HepG2 (cell line): Measurements from ENCODE around the gene STMN1. TPM values are rescaled to one million over a fixed set of nuclear protein-coding genes. Genes with fewer than 3 reads are reported as not detected.
A peak's percentile ranks its signal among the peaks of the same experiment; 100 is the strongest.

ENCODE experiments used
- ATAC-seq: fragments of 200-7000 bp; cut with Tn5 transposase; 3 replicates; pipeline ENCODE4 v1.9.1; 2020; ENCODE audit warnings: mild to moderate bottlenecking, moderate library complexity
- BruUV-seq: library from RNA; stranded (reverse); fragments of 400-500 nt; replicated peaks from 2 replicates; lab custom pipeline; 2021; lab: Mats Ljungman, UMichigan
- CTCF ChIA-PET: fragments of 300-600 bp; formaldehyde crosslinking; extraction: SDS; loops from one replicate; lab custom pipeline; 2021; ENCODE audit warnings: low total read pairs, inconsistent platforms, low intra/inter-chr PET ratio; lab: Yijun Ruan, JAX
- POLR2A ChIA-PET: fragments of 350-600 bp; sonication (Branson Sonifier 250); formaldehyde crosslinking; loops from one replicate; lab custom pipeline; 2020; ENCODE audit warnings: antibody characterized with exemption, inconsistent platforms; lab: Yijun Ruan, JAX
- DNase-seq: peaks from one replicate; pipeline ENCODE4 v3.0.0-alpha.2; 2015; ENCODE audit warnings: low spot score
- FAIRE-seq: peaks from 3 replicates; lab custom pipeline; 2011; peaks lifted over from hg19 to GRCh38; lab: Jason Lieb, UNC
- H2AFZ ChIP-seq: one replicate; pipeline ENCODE4 v1.6.1; 2011; ENCODE audit warnings: low read length, inconsistent platforms
- H3K27ac ChIP-seq: fragments of 300-600 bp; 3 replicates; pipeline ENCODE4 v1.8.0; 2011; ENCODE audit warnings: mixed run types, mild to moderate bottlenecking, mixed read lengths, low read length, inconsistent platforms; ENCODE audit not compliant: insufficient read depth; ENCODE audit errors: extremely low read length
- H3K27me3 ChIP-seq, 2 experiments: fragments of 200-600 bp in 1 of 2; 2 replicates in 1 of 2; 3 replicates in 1 of 2; pipeline versions ENCODE4 v1.6.0 to v1.8.0; 2011; ENCODE audit warnings: low read length in 2 of 2, mild to moderate bottlenecking in 2 of 2, moderate library complexity in 2 of 2, inconsistent platforms in 1 of 2; ENCODE audit not compliant: insufficient read depth in 2 of 2, control insufficient read depth in 1 of 2
- H3K36me3 ChIP-seq, 2 experiments: fragments of 200-600 bp in 1 of 2; replicated peaks in 1 of 2; 2 replicates in 1 of 2; 3 replicates in 1 of 2; pipeline versions ENCODE4 v1.5.1 to v1.8.0; 2011; ENCODE audit warnings: low read length in 2 of 2, inconsistent platforms in 1 of 2; ENCODE audit not compliant: insufficient read depth in 2 of 2, control insufficient read depth in 1 of 2
- H3K4me1 ChIP-seq: 2 replicates; pipeline ENCODE4 v1.5.1; 2012; ENCODE audit warnings: low read length, inconsistent platforms; ENCODE audit not compliant: insufficient read depth
- H3K4me2 ChIP-seq: 2 replicates; pipeline ENCODE4 v1.6.0; 2011; ENCODE audit warnings: low read depth, low read length, inconsistent platforms
- H3K4me3 ChIP-seq, 3 experiments: fragments of 200-600 bp in 1 of 3; sonication (generic), shearing (Covaris generic) in 1 of 3; replicated peaks in 1 of 3; 2 replicates each; pipeline ENCODE4 v1.5.1; 2011 to 2016; ENCODE audit warnings: low read length in 3 of 3, inconsistent platforms in 2 of 3, low read depth in 2 of 3, mild to moderate bottlenecking in 2 of 3, control low read depth in 1 of 3, mixed read lengths in 1 of 3; ENCODE audit not compliant: insufficient read depth in 1 of 3
- H3K79me2 ChIP-seq: one replicate; pipeline ENCODE4 v1.6.1; 2011; ENCODE audit warnings: low read length, inconsistent platforms; ENCODE audit not compliant: insufficient read depth
- H3K9ac ChIP-seq: 2 replicates; pipeline ENCODE4 v1.6.0; 2011; ENCODE audit warnings: mild to moderate bottlenecking, low read depth, low read length, inconsistent platforms; ENCODE audit not compliant: insufficient read depth
- H3K9me3 ChIP-seq: 2 replicates; pipeline ENCODE4 v1.5.1; 2012; ENCODE audit warnings: mild to moderate bottlenecking, low read length
- H4K20me1 ChIP-seq: 2 replicates; pipeline ENCODE4 v1.6.0; 2011; ENCODE audit warnings: inconsistent platforms, mild to moderate bottlenecking, low read length, moderate library complexity; ENCODE audit not compliant: insufficient read depth
- CEBPG ChIP-seq: IDR thresholded peaks from 2 replicates; pipeline ENCODE4 v1.6.1; 2016
- DDIT3 ChIP-seq: sonication (generic); formaldehyde crosslinking; IDR thresholded peaks from 2 replicates; pipeline ENCODE4 v1.4.0; 2020; ENCODE audit warnings: mild to moderate bottlenecking, missing genetic modification reagents
- IKZF4 ChIP-seq: sonication (generic); formaldehyde crosslinking; IDR thresholded peaks from 2 replicates; pipeline ENCODE4 v1.5.1; 2020; ENCODE audit warnings: borderline replicate concordance, mild to moderate bottlenecking, low read depth, missing genetic modification reagents; ENCODE audit errors: not compliant biosample characterization
- KLF9 ChIP-seq: IDR thresholded peaks from 2 replicates; pipeline ENCODE4 v1.6.1; 2016; ENCODE audit warnings: low read depth
- ZNF546 ChIP-seq: sonication (generic); formaldehyde crosslinking; conservative IDR thresholded peaks from 2 replicates; pipeline ENCODE4 v1.8.1; 2023; ENCODE audit warnings: mild to moderate bottlenecking, missing genetic modification reagents
- ZNF687 ChIP-seq: sonication (generic); formaldehyde crosslinking; IDR thresholded peaks from 2 replicates; pipeline ENCODE4 v1.5.1; 2020; ENCODE audit warnings: mild to moderate bottlenecking, missing genetic modification reagents, moderate library complexity
- WGBS: methylation state at CpG from one replicate; pipeline ENCODE4 v1.1.6; 2017; ENCODE audit warnings: low lambda C conversion rate; 5-methylcytosine and 5-hydroxymethylcytosine counted together
- in situ Hi-C: cut with HindIII; loops from 2 replicates; pipeline ENCODE4 v1.10.0; 2017; ENCODE audit warnings: low pct_unique_long_range_greater_than_20kb; ENCODE audit not compliant: extremely low pct_ligation_motif_present
- intact Hi-C: fragments of 100-400 bp; cut with micrococcal nuclease; formaldehyde crosslinking; loops from one replicate; pipeline ENCODE4 v1.10.0; 2022; ENCODE audit not compliant: unreplicated experiment
- polyA plus RNA-seq, 8 experiments: library from polyadenylated mRNA; depleted of rRNA in 3 of 8; stranded (reverse) in 7 of 8; unstranded in 1 of 8; fragments of >200 nt; fragmentation: Illumina TruSeq in 4 of 8; extraction: Trizol in 4 of 8; gene quantifications; 2 replicates each; pipeline versions ENCODE4 v1.2.1 to v1.2.3, GENCODE V29; 2011 to 2016; ENCODE audit warnings: low read depth in 4 of 8, missing spikeins in 1 of 8, mixed read lengths in 1 of 8; ENCODE audit not compliant: insufficient read depth in 1 of 8
- total RNA-seq, 5 experiments: library from RNA; depleted of rRNA; stranded (reverse); fragments of >200 nt; fragmentation: Illumina TruSeq; extraction: Trizol; gene quantifications; 2 replicates each; pipeline ENCODE4 v1.2.3, GENCODE V29; 2016; ENCODE audit warnings: low read depth in 1 of 5
- TF ChIP-seq, protein P1 (sequence below): IDR thresholded peaks from 2 replicates; pipeline ENCODE4 v1.6.1; 2018; ENCODE audit warnings: missing genetic modification reagents, mild to moderate bottlenecking, missing compliant biosample characterization
- TF ChIP-seq, protein P2 (sequence below): sonication (generic); formaldehyde crosslinking; IDR thresholded peaks from 2 replicates; pipeline ENCODE4 v1.8.1; 2023; ENCODE audit warnings: mild to moderate bottlenecking, missing genetic modification reagents

The STMN1 gene
- total and polyA plus RNA-seq, 2 of the 13 experiments (the other 11 are each of a cell fraction or from before 2014, with no cell fraction given) = 45.9 to 409 TPM

- no TSS peak for BruUV-seq
- Histone ChIP-seq H2AFZ (no peak overlapping the region), H3K4me1 (peaks cover 52% of the 10 kb centered on the region), H3K27me3 (no peaks in the 10 kb centered on the region; a peak in 1 of 5 replicates), H3K9ac (no peak overlapping the region), H3K4me2 (peak overlapping the region; percentile 47), H4K20me1 (no peaks in the 10 kb centered on the region), H3K27ac (no peak overlapping the region), H3K4me3 (no peak overlapping the region; a peak in 1 of 6 replicates), H3K79me2 (peaks cover 4% of the 10 kb centered on the region), H3K9me3 (no peaks in the 10 kb centered on the region), H3K36me3 (no peaks in the 10 kb centered on the region)
- DNase-seq = no peak
- in situ Hi-C loops = no loop called here
- peak; percentile 15 for ATAC-seq
- TF ChIP-seq ZNF687 = 0 out of 2 replicates have a peak, but pooled peaks have one; percentile 30
- TF ChIP-seq CEBPG (CRISPR knock-in tag) = 0 out of 2 replicates have a peak, but pooled peaks have one; percentile 4
- TF ChIP-seq KLF9 (CRISPR knock-in tag) = no peak
- CTCF ChIA-PET = no interaction called here
- no peak for FAIRE-seq
- WGBS = 0% methylated on average over 2 of the region's 2 CpGs
- intact Hi-C loops = no loop called here
- POLR2A ChIA-PET = interaction anchor here (0.7 to 1.2 kb wide), 3 partner anchors 12 to 118 kb away, joined by 3 to 4 read pairs (median 3); partner anchors contain the start of gene PAFAH2
Measured at GRCh38 chr1:25879675-25880074, 26.5 kb downstream of the STMN1 start.

GRCh38 chr1:25878690-25879089 is 27.5 kb downstream of the STMN1 start:
- DNase-seq (no peak), FAIRE-seq (no peak), ATAC-seq (no peak)
- WGBS = 82% methylated on average over 5 of the region's 5 CpGs
- Histone ChIP-seq H3K27ac (no peak overlapping the region), H3K27me3 (no peaks in the 10 kb centered on the region; a peak in 1 of 5 replicates), H3K79me2 (peaks cover 11% of the 10 kb centered on the region), H3K9me3 (no peaks in the 10 kb centered on the region), H4K20me1 (no peaks in the 10 kb centered on the region), H3K4me2 (no peak overlapping the region), H3K4me3 (no peak overlapping the region), H3K4me1 (peaks cover 60% of the 10 kb centered on the region), H2AFZ (no peak overlapping the region), H3K9ac (no peak overlapping the region), H3K36me3 (no peaks in the 10 kb centered on the region)
- intact Hi-C loops = no loop called here
- ChIA-PET POLR2A (no interaction called here), CTCF (no interaction called here)
- no TSS peak for BruUV-seq
- in situ Hi-C loops = no loop called here
- TF ChIP-seq, protein P1, sequence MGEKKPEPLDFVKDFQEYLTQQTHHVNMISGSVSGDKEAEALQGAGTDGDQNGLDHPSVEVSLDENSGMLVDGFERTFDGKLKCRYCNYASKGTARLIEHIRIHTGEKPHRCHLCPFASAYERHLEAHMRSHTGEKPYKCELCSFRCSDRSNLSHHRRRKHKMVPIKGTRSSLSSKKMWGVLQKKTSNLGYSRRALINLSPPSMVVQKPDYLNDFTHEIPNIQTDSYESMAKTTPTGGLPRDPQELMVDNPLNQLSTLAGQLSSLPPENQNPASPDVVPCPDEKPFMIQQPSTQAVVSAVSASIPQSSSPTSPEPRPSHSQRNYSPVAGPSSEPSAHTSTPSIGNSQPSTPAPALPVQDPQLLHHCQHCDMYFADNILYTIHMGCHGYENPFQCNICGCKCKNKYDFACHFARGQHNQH (CRISPR knock-in tag) = no peak
- TF ChIP-seq DDIT3 (CRISPR knock-in tag) (no peak), IKZF4 (CRISPR knock-in tag) (no peak), ZNF546 (CRISPR knock-in tag) (no peak)
- TF ChIP-seq, protein P2, sequence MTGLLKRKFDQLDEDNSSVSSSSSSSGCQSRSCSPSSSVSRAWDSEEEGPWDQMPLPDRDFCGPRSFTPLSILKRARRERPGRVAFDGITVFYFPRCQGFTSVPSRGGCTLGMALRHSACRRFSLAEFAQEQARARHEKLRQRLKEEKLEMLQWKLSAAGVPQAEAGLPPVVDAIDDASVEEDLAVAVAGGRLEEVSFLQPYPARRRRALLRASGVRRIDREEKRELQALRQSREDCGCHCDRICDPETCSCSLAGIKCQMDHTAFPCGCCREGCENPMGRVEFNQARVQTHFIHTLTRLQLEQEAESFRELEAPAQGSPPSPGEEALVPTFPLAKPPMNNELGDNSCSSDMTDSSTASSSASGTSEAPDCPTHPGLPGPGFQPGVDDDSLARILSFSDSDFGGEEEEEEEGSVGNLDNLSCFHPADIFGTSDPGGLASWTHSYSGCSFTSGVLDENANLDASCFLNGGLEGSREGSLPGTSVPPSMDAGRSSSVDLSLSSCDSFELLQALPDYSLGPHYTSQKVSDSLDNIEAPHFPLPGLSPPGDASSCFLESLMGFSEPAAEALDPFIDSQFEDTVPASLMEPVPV (CRISPR knock-in tag) = no peak
